ENCODE results near the gene PDCD4. TPM values are rescaled to one million over a fixed set of nuclear protein-coding genes. Genes with fewer than 3 reads are reported as not detected.

The PDCD4 gene
- total and polyA plus RNA-seq, 4 donors: 14.7 to 94.4 (median 25.1) TPM

DNA sequence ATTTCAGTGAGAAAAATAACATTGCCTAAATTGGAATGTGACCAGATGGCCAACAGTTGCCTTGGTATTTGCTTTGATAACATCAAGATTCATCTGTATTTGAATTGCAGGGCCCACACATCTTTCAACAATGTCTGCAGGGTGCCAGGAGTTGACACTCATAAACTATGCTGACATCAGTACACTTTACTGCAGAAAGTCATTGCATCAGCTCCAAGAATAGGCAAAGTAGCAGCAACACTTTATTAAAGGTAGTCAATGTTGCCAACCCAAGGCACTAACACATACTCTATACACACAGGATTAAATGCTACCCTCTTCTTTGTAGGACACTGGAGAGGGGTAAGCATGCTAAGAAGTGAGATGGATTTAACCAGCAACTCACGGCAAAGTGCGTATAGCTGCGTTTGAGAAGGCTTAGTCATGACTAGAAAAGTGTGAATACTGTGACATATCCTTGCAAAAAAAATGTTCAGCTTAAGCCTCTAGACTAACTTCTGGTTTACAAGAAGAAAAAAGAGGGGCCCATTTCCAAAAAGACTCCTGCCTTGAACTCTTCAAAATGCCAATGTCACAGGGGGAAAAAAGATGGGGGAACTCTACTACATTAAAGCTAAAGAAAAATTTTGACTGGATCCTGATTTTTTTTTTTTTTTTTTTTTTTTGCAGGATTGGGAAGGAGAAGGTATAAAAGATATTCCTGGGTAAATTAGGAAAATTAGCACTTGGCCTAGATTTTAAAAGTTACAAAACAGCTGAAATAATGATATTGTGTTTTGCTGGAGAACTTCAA lies 45.0 kb downstream of the PDCD4 start (continued):
- TF ChIP-seq NR2F2 (IDR thresholded peaks at IDR 0.05) (no peak), HNF4G (IDR thresholded peaks at IDR 0.05) (no peak)

DNA sequence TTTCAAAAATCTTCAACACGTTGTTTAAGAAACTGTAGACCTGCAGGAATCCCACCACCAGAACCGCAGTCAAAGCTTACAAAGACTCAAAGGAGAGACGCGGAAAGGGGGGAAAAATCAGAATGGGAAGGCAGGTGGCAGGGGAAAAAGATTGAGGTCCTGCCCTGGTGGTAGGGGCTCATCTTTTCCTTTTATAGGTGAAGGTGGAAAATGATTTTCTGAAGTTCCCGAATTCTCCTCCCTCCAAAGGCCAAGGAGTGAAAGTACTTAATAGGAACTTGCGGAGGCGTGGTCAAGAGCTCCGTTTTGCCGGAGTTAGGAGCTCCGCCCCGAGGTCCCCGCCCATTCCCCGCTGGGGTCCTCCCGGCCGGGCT lies 46.5 kb downstream of the PDCD4 start:
- Histone ChIP-seq H3K9ac (ENCODE audit: low read depth in 1 of 2, low read length in 2 of 2) (peak overlapping the region; percentile 73 to 98), H3K4me3 (ENCODE audit: low read depth in 1 of 3, low read length in 3 of 3) (peak overlapping the region; percentile 66 to 100 (median 77)), H3K36me3 (ENCODE audit: control insufficient read depth in 4 of 4, insufficient read depth in 3 of 4, low read depth in 1 of 4, low read length in 3 of 4) (no peaks in the 10 kb centered on the region), H3K4me1 (ENCODE audit: control insufficient read depth in 4 of 4, insufficient read depth in 4 of 4, low read length in 3 of 4) (peaks cover 3 to 29% (median 17%) of the 10 kb centered on the region in 4 donors), H3K27me3 (ENCODE audit: control insufficient read depth in 4 of 4, insufficient read depth in 4 of 4, low read length in 3 of 4) (no peaks in the 10 kb centered on the region), H3K9me3 (ENCODE audit: control insufficient read depth in 4 of 4, low read length in 3 of 4) (no peaks in the 10 kb centered on the region), H3K27ac (ENCODE audit: low read depth in 1 of 2, low read length in 2 of 2) (peak overlapping the region; percentile 99 to 100)
- peak; percentile 93 for DNase-seq (ENCODE audit: low spot score)
- TF ChIP-seq NR2F2 (IDR thresholded peaks at IDR 0.05) (peak; percentile 20), SP1 (IDR thresholded peaks at IDR 0.05) (peak; percentile 57), HNF4G (IDR thresholded peaks at IDR 0.05) (no peak), FOXA1 (IDR thresholded peaks at IDR 0.05) (no peak), TAF1 (conservative IDR thresholded peaks at IDR 0.05) (no peak), JUND (IDR thresholded peaks at IDR 0.05) (no peak), RAD21 (IDR thresholded peaks at IDR 0.05) (no peak)
- TF ChIP-seq, protein P1, sequence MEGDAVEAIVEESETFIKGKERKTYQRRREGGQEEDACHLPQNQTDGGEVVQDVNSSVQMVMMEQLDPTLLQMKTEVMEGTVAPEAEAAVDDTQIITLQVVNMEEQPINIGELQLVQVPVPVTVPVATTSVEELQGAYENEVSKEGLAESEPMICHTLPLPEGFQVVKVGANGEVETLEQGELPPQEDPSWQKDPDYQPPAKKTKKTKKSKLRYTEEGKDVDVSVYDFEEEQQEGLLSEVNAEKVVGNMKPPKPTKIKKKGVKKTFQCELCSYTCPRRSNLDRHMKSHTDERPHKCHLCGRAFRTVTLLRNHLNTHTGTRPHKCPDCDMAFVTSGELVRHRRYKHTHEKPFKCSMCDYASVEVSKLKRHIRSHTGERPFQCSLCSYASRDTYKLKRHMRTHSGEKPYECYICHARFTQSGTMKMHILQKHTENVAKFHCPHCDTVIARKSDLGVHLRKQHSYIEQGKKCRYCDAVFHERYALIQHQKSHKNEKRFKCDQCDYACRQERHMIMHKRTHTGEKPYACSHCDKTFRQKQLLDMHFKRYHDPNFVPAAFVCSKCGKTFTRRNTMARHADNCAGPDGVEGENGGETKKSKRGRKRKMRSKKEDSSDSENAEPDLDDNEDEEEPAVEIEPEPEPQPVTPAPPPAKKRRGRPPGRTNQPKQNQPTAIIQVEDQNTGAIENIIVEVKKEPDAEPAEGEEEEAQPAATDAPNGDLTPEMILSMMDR (IDR thresholded peaks at IDR 0.05; ENCODE audit: low read depth, low read length, missing input control): peak; percentile 5
- under 1% methylated on average over 15 of the region's 15 CpGs for WGBS

DNA sequence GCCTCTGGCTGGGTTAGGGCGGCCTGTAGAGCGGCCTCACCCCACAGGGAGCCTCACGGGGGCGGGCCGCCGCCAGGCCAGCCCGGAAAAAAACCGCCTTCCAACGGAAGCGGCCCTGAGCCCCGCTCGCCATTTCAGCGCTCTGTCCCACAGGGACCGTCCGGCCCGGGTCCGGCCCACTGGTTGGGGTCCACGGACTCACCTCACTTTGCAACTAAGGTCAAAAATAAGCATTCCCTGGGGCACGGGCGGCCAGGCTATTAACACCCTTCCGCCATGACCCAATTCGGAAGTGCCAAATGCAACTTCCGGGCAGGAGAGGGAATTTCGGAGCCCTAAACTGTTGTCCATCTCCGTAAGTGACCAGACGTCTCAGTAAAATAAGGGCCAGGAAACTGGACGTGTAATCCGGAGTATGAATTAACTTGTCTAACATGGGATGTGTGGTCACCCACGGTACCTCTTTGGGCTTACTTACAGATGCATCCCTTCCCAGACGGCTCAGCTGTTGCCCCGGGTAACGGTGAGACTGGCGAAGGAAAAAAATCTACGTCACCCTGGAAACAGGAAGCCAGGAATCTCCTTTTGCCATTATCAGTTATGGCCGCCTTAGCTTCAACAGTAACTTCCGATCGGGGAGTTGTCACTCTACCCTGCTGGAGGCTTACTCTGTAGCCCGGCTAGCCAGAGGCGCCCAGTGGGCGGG lies 47.1 kb downstream of the PDCD4 start, which contains the start of gene BBIP1:
BBIP1 (minus strand) TSS at position 538 of the 706 bp plus-strand sequence. CDS start 1,023 bp downstream, outside the sequence.
- H3K27me3 ChIP-seq (ENCODE audit: control insufficient read depth in 4 of 4, insufficient read depth in 4 of 4, low read length in 3 of 4): no peaks in the 10 kb centered on the region
- DNase-seq (ENCODE audit: low spot score): no peak
- TF ChIP-seq HNF4G (IDR thresholded peaks at IDR 0.05) (peak; percentile 10), TAF1 (conservative IDR thresholded peaks at IDR 0.05) (peak; percentile 80), NR2F2 (IDR thresholded peaks at IDR 0.05) (peak; percentile 29), RXRA (IDR thresholded peaks at IDR 0.05) (peak; percentile 42 to 57), EGR1 (IDR thresholded peaks at IDR 0.05; ENCODE audit: low read depth in 2 of 2) (peak; percentile 79 to 85), SP1 (IDR thresholded peaks at IDR 0.05) (peak; percentile 91), JUND (IDR thresholded peaks at IDR 0.05) (peak; percentile 35 to 74), HNF4A (conservative IDR thresholded peaks at IDR 0.05) (peak in 1 of 2 donors; percentile 29), ATF3 (IDR thresholded peaks at IDR 0.05) (no peak), FOXA2 (IDR thresholded peaks at IDR 0.05) (peak; percentile 37), YY1 (IDR thresholded peaks at IDR 0.05) (peak; percentile 99), GABPA (IDR thresholded peaks at IDR 0.05 in 1 of 2, conservative IDR thresholded peaks at IDR 0.05 in 1 of 2) (peak; percentile 91 to 95), RAD21 (IDR thresholded peaks at IDR 0.05) (peak; percentile 26 to 59)
- TF ChIP-seq, protein P1 (IDR thresholded peaks at IDR 0.05; ENCODE audit: low read depth, low read length, missing input control): peak; percentile 5
- TF ChIP-seq, protein P2, sequence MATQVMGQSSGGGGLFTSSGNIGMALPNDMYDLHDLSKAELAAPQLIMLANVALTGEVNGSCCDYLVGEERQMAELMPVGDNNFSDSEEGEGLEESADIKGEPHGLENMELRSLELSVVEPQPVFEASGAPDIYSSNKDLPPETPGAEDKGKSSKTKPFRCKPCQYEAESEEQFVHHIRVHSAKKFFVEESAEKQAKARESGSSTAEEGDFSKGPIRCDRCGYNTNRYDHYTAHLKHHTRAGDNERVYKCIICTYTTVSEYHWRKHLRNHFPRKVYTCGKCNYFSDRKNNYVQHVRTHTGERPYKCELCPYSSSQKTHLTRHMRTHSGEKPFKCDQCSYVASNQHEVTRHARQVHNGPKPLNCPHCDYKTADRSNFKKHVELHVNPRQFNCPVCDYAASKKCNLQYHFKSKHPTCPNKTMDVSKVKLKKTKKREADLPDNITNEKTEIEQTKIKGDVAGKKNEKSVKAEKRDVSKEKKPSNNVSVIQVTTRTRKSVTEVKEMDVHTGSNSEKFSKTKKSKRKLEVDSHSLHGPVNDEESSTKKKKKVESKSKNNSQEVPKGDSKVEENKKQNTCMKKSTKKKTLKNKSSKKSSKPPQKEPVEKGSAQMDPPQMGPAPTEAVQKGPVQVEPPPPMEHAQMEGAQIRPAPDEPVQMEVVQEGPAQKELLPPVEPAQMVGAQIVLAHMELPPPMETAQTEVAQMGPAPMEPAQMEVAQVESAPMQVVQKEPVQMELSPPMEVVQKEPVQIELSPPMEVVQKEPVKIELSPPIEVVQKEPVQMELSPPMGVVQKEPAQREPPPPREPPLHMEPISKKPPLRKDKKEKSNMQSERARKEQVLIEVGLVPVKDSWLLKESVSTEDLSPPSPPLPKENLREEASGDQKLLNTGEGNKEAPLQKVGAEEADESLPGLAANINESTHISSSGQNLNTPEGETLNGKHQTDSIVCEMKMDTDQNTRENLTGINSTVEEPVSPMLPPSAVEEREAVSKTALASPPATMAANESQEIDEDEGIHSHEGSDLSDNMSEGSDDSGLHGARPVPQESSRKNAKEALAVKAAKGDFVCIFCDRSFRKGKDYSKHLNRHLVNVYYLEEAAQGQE (IDR thresholded peaks at IDR 0.05): peak; percentile 84
- TF ChIP-seq, protein P3, sequence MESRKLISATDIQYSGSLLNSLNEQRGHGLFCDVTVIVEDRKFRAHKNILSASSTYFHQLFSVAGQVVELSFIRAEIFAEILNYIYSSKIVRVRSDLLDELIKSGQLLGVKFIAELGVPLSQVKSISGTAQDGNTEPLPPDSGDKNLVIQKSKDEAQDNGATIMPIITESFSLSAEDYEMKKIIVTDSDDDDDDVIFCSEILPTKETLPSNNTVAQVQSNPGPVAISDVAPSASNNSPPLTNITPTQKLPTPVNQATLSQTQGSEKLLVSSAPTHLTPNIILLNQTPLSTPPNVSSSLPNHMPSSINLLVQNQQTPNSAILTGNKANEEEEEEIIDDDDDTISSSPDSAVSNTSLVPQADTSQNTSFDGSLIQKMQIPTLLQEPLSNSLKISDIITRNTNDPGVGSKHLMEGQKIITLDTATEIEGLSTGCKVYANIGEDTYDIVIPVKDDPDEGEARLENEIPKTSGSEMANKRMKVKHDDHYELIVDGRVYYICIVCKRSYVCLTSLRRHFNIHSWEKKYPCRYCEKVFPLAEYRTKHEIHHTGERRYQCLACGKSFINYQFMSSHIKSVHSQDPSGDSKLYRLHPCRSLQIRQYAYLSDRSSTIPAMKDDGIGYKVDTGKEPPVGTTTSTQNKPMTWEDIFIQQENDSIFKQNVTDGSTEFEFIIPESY (IDR thresholded peaks at IDR 0.05): peak; percentile 83

More for the DNA sequence above, 47.1 kb downstream of the PDCD4 start, which contains the start of gene BBIP1:
- Histone ChIP-seq H3K4me3 (ENCODE audit: low read depth in 1 of 3, low read length in 3 of 3) (peak within 1 kb of the TSS; percentile 89 to 100 (median 97)), H3K9me3 (ENCODE audit: control insufficient read depth in 4 of 4, low read length in 3 of 4) (no peaks in the 10 kb centered on the region), H3K9ac (ENCODE audit: low read depth in 1 of 2, low read length in 2 of 2) (peak within 1 kb of the TSS; percentile 82 to 98), H3K27ac (ENCODE audit: low read depth in 1 of 2, low read length in 2 of 2) (peak within 1 kb of the TSS; percentile 99 to 100), H3K4me1 (ENCODE audit: control insufficient read depth in 4 of 4, insufficient read depth in 4 of 4, low read length in 3 of 4) (peaks cover 3 to 29% (median 19%) of the 10 kb centered on the region in 4 donors), H3K36me3 (ENCODE audit: control insufficient read depth in 4 of 4, insufficient read depth in 3 of 4, low read depth in 1 of 4, low read length in 3 of 4) (no peaks in the 10 kb centered on the region)
- WGBS: under 1% methylated on average over 40 of the region's 40 CpGs

Measured in liver (tissue), 9 donors.